Neuronal stem cell (in vitro differentiated cells): Measurements from ENCODE around the gene MMP17.
A peak's percentile ranks its signal among the peaks of the same experiment; 100 is the strongest.

Experiments
- DNase-seq: peaks from one replicate; pipeline ENCODE4 v3.0.0-alpha.2; 2013; ENCODE audit warnings: low spot score
- H2AFZ ChIP-seq: one replicate; pipeline ENCODE4 v1.6.1; 2013; ENCODE audit warnings: mild to moderate bottlenecking, low read length, inconsistent platforms
- H2AK5ac ChIP-seq: 2 replicates; pipeline ENCODE4 v1.6.1; 2013; ENCODE audit warnings: low read depth, mild to moderate bottlenecking, inconsistent platforms, low read length, moderate library complexity, mixed read lengths
- H2BK120ac ChIP-seq: 2 replicates; pipeline ENCODE4 v1.6.1; 2013; ENCODE audit warnings: low read depth, mild to moderate bottlenecking, inconsistent platforms, low read length, moderate library complexity, mixed read lengths
- H2BK12ac ChIP-seq: one replicate; pipeline ENCODE4 v1.6.1; 2013; ENCODE audit warnings: low read length, inconsistent platforms
- H2BK15ac ChIP-seq: 2 replicates; pipeline ENCODE4 v1.6.1; 2013; ENCODE audit warnings: mild to moderate bottlenecking, low read length, inconsistent platforms, mixed read lengths
- H2BK5ac ChIP-seq: one replicate; pipeline ENCODE4 v1.6.1; 2013; ENCODE audit warnings: inconsistent platforms, mild to moderate bottlenecking, low read length, moderate library complexity
- H3K14ac ChIP-seq: one replicate; pipeline ENCODE4 v1.6.1; 2013; ENCODE audit warnings: low read length, inconsistent platforms
- H3K18ac ChIP-seq: 2 replicates; pipeline ENCODE4 v1.6.1; 2013; ENCODE audit warnings: low read length, inconsistent platforms
- H3K23ac ChIP-seq: 2 replicates; pipeline ENCODE4 v1.6.1; 2013; ENCODE audit warnings: low read depth, mild to moderate bottlenecking, mixed read lengths, low read length, inconsistent platforms; ENCODE audit not compliant: poor library complexity
- H3K27ac ChIP-seq: replicated peaks from 3 replicates; pipeline ENCODE4 v1.5.1; 2013; ENCODE audit warnings: low read length, inconsistent platforms
- H3K27me3 ChIP-seq, 3 experiments: 2 replicates each; pipeline ENCODE4 v1.6.1; 2013; ENCODE audit warnings: low read length in 3 of 3, mild to moderate bottlenecking in 2 of 3, inconsistent platforms in 1 of 3, low read depth in 1 of 3, mixed read lengths in 1 of 3, moderate library complexity in 1 of 3; ENCODE audit not compliant: control insufficient read depth in 3 of 3, insufficient read depth in 3 of 3
- H3K36me3 ChIP-seq, 2 donors: replicated peaks in 1 of 2; 2 replicates each; pipeline ENCODE4 v1.6.1; 2013; ENCODE audit warnings: low read length in 2 of 2; ENCODE audit not compliant: control insufficient read depth in 2 of 2, insufficient read depth in 2 of 2
- H3K4ac ChIP-seq: 2 replicates; pipeline ENCODE4 v1.6.1; 2013; ENCODE audit warnings: inconsistent platforms, mild to moderate bottlenecking, low read length, moderate library complexity
- H3K4me1 ChIP-seq, 2 donors: 1 replicate in 1 of 2; 2 replicates in 1 of 2; pipeline ENCODE4 v1.6.1; 2013; ENCODE audit warnings: low read length in 2 of 2, low read depth in 1 of 2; ENCODE audit not compliant: control insufficient read depth in 2 of 2, insufficient read depth in 1 of 2
- H3K4me2 ChIP-seq: one replicate; pipeline ENCODE4 v1.6.1; 2013; ENCODE audit warnings: mild to moderate bottlenecking, low read length, inconsistent platforms; ENCODE audit not compliant: insufficient read depth, poor library complexity, severe bottlenecking
- H3K4me3 ChIP-seq, 2 donors: 2 replicates each; pipeline ENCODE4 v1.5.1; 2013; ENCODE audit warnings: low read length in 2 of 2, mild to moderate bottlenecking in 2 of 2, inconsistent platforms in 1 of 2, moderate library complexity in 1 of 2
- H3K79me1 ChIP-seq: one replicate; pipeline ENCODE4 v1.6.1; 2013; ENCODE audit warnings: low read depth, mild to moderate bottlenecking, inconsistent platforms, low read length, moderate library complexity
- H3K9ac ChIP-seq: one replicate; pipeline ENCODE4 v1.6.1; 2013; ENCODE audit warnings: mild to moderate bottlenecking, low read depth, low read length, inconsistent platforms; ENCODE audit not compliant: poor library complexity
- H3K9me3 ChIP-seq, 2 donors: replicated peaks in 1 of 2; 2 replicates each; pipeline versions ENCODE3 to v1.6.1; 2013; ENCODE audit warnings: low read length in 2 of 2, mild to moderate bottlenecking in 2 of 2, inconsistent platforms in 1 of 2, low read depth in 1 of 2, mixed read lengths in 1 of 2, moderate library complexity in 1 of 2; ENCODE audit not compliant: control insufficient read depth in 2 of 2, insufficient read depth in 1 of 2
- H4K8ac ChIP-seq: one replicate; pipeline ENCODE4 v1.6.1; 2013; ENCODE audit warnings: low read depth, mild to moderate bottlenecking, inconsistent platforms, low read length, moderate library complexity
- H4K91ac ChIP-seq: one replicate; pipeline ENCODE4 v1.6.1; 2013; ENCODE audit warnings: low read length, low read depth, mild to moderate bottlenecking, inconsistent platforms; ENCODE audit not compliant: poor library complexity
- WGBS, 2 donors: extraction: QIAGEN DNeasy Blood & Tissue Kit; methylation state at CpG; one replicate each; pipeline ENCODE4 v1.1.7; 2013; ENCODE audit warnings: missing lambda C conversion rate in 2 of 2, mixed read lengths in 1 of 2; ENCODE audit not compliant: insufficient read length in 2 of 2, insufficient replicate concordance in 1 of 2; ENCODE audit errors: extremely low coverage in 2 of 2; 5-methylcytosine and 5-hydroxymethylcytosine counted together

Gene MMP17

DNA sequence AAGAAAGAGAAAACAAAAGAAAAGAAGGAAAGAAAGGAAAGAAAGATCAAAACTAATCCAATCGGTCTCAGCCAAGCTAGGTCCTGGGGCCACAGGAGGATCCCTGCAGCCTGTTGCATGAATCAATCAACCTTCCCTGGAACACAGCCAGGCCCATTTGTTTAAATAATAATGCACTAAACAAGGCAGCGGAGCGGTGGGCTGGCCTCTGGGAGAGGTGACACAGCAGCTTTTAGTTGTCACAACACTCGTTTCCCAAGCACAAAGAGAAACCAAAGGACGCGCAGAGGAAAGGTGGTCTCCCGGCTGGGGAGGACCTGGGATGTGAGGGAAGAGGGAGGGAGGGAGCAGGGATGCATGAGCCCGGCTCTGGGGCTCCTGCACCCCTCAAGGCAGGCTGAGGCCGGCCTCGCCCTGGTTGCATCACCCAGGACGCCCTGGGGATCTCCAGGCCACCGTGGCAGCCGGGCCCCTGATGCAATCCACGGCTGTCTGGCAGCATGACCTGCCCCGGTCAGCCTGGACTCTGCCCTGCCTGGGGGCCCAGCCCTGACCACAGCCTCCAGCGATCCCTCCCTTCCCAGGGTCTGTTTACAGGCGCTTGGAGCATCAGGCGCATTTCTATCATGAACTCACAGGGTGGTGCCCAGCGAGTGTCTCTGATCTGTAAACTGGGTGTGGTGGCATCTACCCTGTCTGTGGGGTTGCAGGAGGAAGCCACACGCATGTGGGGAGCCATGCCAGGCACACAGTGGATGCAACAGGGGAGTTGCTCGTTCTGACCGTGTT lies 32.5 kb downstream of the MMP17 start:
- WGBS, 2 donors = no CpG with 5 or more reads among the region's 22 CpGs
- Histone ChIP-seq H3K27ac (peak overlapping the region; percentile 10), H2AK5ac (no peak overlapping the region), H3K23ac (no peak overlapping the region), H3K9ac (no peak overlapping the region), H4K8ac (no peak overlapping the region), H3K27me3 (peaks cover 0 to 3% (median 0%) of the 10 kb centered on the region in 3 experiments), H3K14ac (no peak overlapping the region), H3K4me3 (no peak overlapping the region), H2BK12ac (no peak overlapping the region), H3K36me3 (no peaks in the 10 kb centered on the region), H2BK15ac (peak overlapping the region; percentile 29), H3K4me2 (peak overlapping the region; percentile 13), H2BK5ac (no peak overlapping the region), H4K91ac (no peak overlapping the region), H2BK120ac (no peak overlapping the region), H3K4me1 (peaks cover 21 to 32% of the 10 kb centered on the region in 2 donors), H3K9me3 (no peaks in the 10 kb centered on the region), H2AFZ (peak overlapping the region; percentile 91), H3K4ac (no peak overlapping the region), H3K79me1 (no peaks in the 10 kb centered on the region), H3K18ac (peak overlapping the region; percentile 86)
- DNase-seq = peak; percentile 21

GRCh38 chr12:131861261-131862083 lies 33.3 kb downstream of the MMP17 start:
- no peak overlapping the region for H2AFZ ChIP-seq
- peaks cover 21 to 32% of the 10 kb centered on the region in 2 donors for H3K4me1 ChIP-seq
- H4K91ac ChIP-seq = no peak overlapping the region
- no peak overlapping the region for H2BK12ac ChIP-seq
- H3K79me1 ChIP-seq = no peaks in the 10 kb centered on the region
- H2BK120ac ChIP-seq = no peak overlapping the region
- no peaks in the 10 kb centered on the region for H3K9me3 ChIP-seq
- peaks cover 0 to 3% (median 0%) of the 10 kb centered on the region in 3 experiments for H3K27me3 ChIP-seq
- no CpG with 5 or more reads among the region's 12 CpGs for WGBS, 2 donors
- no peak overlapping the region for H3K14ac ChIP-seq
- H3K36me3 ChIP-seq = no peaks in the 10 kb centered on the region
- DNase-seq = no peak
- H3K23ac ChIP-seq = no peak overlapping the region
- peak overlapping the region in 1 of 2 donors; percentile 33 for H3K4me3 ChIP-seq
- H3K27ac ChIP-seq = no peak overlapping the region
- H2AK5ac ChIP-seq = no peak overlapping the region
- no peak overlapping the region for H4K8ac ChIP-seq
- no peak overlapping the region for H3K18ac ChIP-seq
- no peak overlapping the region for H3K9ac ChIP-seq
- H2BK15ac ChIP-seq = peak overlapping the region; percentile 19
- H3K4me2 ChIP-seq = no peak overlapping the region
- H3K4ac ChIP-seq = no peak overlapping the region
- H2BK5ac ChIP-seq = no peak overlapping the region

DNA sequence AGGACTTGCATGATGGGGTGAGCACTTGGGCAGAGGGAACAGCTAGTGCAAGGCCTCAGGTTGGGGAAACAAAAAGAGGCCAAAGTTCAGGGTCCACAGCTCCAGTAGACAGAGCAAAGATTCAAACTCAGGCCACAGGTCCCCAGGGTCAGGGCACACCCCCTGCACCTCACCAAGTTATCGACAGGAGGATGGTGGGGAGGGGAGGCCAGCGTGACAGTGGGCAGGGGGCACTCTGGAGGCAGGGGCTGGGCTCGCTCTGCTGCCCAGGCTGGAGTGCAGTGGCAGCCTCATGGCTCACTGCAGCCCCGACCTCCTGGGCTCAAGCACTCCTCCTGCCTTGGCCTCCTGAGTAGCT lies 33.9 kb downstream of the MMP17 start:
- no CpG with 5 or more reads among the region's 4 CpGs for WGBS, 2 donors
- no peak overlapping the region for H3K23ac ChIP-seq
- no peak overlapping the region for H3K27ac ChIP-seq
- peak overlapping the region; percentile 19 for H2BK15ac ChIP-seq
- H3K14ac ChIP-seq = no peak overlapping the region
- no peak overlapping the region for H3K9ac ChIP-seq
- no peak overlapping the region for H2AFZ ChIP-seq
- H2BK12ac ChIP-seq = peak overlapping the region; percentile 64
- no peak overlapping the region for H4K91ac ChIP-seq
- no peak overlapping the region for H2BK120ac ChIP-seq
- peak overlapping the region; percentile 79 for H3K18ac ChIP-seq
- H3K4ac ChIP-seq = no peak overlapping the region
- no peak overlapping the region for H4K8ac ChIP-seq
- H2AK5ac ChIP-seq = peak overlapping the region; percentile 22
- no peak overlapping the region for H3K4me2 ChIP-seq
- H3K79me1 ChIP-seq = no peaks in the 10 kb centered on the region
- H3K9me3 ChIP-seq = no peaks in the 10 kb centered on the region
- H3K4me3 ChIP-seq = peak overlapping the region in 1 of 2 donors; percentile 33
- H3K27me3 ChIP-seq = peaks cover 0 to 3% (median 0%) of the 10 kb centered on the region in 3 experiments
- peaks cover 21 to 32% of the 10 kb centered on the region in 2 donors for H3K4me1 ChIP-seq
- no peaks in the 10 kb centered on the region for H3K36me3 ChIP-seq
- no peak for DNase-seq
- no peak overlapping the region for H2BK5ac ChIP-seq

DNA sequence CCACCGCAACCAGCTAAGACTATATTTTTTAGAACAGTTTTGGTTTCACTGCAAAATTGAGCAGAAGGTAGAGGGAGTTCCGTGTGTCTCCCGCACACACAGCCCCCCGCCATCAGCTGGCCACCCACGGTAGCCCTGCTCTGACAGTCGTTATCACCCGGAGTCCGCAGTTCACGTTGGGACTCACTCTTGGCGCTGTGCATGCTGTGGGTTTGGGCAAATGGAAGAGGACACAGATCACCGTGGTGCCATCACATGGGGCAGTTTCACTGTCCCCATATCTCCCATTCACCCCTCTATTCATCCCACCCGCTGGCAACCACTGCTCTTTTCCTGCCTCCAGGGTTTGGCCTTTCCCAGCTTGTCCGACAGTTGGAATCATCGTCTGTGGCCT lies 34.4 kb downstream of the MMP17 start:
- no peak overlapping the region for H2BK5ac ChIP-seq
- no peaks in the 10 kb centered on the region for H3K79me1 ChIP-seq
- no peaks in the 10 kb centered on the region for H3K36me3 ChIP-seq
- no peak for DNase-seq
- H3K27me3 ChIP-seq = peaks cover 0 to 3% (median 0%) of the 10 kb centered on the region in 3 experiments
- H3K9ac ChIP-seq = no peak overlapping the region
- no peak overlapping the region for H2BK12ac ChIP-seq
- H2BK120ac ChIP-seq = no peak overlapping the region
- H3K4ac ChIP-seq = no peak overlapping the region
- no peak overlapping the region for H3K27ac ChIP-seq
- H4K91ac ChIP-seq = no peak overlapping the region
- no peak overlapping the region for H2AK5ac ChIP-seq
- H3K4me1 ChIP-seq = peaks cover 21 to 32% of the 10 kb centered on the region in 2 donors
- no peak overlapping the region for H3K4me2 ChIP-seq
- H2AFZ ChIP-seq = peak overlapping the region; percentile 1
- no peak overlapping the region for H4K8ac ChIP-seq
- WGBS, 2 donors = no CpG with 5 or more reads among the region's 14 CpGs
- H3K9me3 ChIP-seq = no peaks in the 10 kb centered on the region
- H3K14ac ChIP-seq = no peak overlapping the region
- H2BK15ac ChIP-seq = no peak overlapping the region
- H3K18ac ChIP-seq = no peak overlapping the region
- H3K23ac ChIP-seq = no peak overlapping the region
- peak overlapping the region; percentile 5 to 31 for H3K4me3 ChIP-seq
